CD4-positive, alpha-beta T cell treated with Interferon alpha-2 for 1 hour (primary cell): ENCODE measurements around the gene DMD.
"Not testable (repeated sequence)": the region's sequence is repeated elsewhere in the genome, so short reads cannot be mapped to it uniquely, and the experiment has no call there.

Experiments
- DNase-seq, 2 donors: peaks; one replicate each; pipeline ENCODE4 v3.0.0-alpha.2; 2020 to 2022

Gene DMD

DNA sequence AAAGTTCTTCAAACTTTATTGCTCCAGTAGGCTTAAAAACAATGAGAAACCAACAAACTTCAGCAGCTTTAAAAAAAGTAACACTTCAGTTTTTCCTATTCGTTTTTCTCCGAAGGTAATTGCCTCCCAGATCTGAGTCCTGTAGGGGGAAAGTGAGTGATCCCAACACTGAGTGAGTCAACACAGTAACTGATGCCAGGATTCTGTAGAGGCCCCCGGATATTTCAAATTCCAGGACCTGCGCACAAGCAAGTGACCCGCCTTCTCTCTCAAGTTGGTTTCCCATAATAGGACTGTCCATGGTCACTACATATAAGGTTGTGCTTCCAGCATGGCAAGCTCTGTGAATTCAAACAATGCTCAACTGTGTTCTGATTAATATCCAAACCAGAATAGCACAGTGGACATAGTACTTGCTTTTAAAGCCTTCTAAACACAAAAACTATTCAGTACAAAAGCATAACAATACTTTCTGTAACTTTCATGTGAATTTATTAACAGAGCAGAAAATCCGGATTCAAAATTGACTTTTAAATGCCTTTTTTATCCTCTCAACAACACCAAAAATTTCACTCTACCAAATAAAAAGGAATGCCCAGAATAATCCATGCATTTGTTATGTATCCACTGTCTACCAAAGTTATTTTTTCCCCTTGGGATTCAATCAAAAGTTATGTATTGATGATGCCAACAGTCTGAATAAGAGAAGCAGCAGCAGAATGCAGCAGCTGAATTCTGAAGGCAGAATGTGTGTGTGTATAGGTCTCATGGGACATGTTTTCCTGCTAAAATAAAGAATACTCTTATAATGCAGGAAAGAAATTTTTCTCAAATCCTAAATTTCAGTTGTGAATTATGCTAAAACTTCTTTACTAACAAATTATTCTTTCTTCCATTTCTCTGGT lies at the start of gene DMD:
TSS of gene DMD (minus strand) at position 194 of the 905 bp plus-strand sequence. CDS start 237 bp downstream, outside the sequence.
- no peak for DNase-seq

GRCh38 chrX:33252306-33252825 lies 41.0 kb upstream of the DMD start:
- DNase-seq, result no peak

DNA sequence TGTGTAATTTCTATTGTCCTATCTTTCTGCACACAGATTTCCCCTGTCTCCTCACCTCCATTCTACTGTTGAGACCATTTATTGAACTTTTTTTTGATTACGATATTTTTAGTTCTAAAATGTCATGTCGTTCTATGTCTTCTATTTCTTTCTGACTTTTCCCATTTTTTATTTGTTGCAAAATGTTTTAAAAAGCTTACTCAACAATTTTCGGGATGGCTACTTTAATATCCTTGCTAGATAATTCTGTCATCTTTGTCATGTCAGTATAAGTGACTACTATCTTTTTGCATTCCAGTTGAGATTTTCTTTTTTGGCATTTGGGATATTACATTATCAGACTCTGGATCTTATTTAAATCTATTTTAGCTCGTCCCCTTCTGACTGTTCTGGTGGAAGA lies 7.5 kb upstream of the DMD start:
- no peak for DNase-seq

- DNase-seq, result no peak
These were observed 1.2 kb downstream of the DMD start for GRCh38 chrX:33210156-33210555.

DNA sequence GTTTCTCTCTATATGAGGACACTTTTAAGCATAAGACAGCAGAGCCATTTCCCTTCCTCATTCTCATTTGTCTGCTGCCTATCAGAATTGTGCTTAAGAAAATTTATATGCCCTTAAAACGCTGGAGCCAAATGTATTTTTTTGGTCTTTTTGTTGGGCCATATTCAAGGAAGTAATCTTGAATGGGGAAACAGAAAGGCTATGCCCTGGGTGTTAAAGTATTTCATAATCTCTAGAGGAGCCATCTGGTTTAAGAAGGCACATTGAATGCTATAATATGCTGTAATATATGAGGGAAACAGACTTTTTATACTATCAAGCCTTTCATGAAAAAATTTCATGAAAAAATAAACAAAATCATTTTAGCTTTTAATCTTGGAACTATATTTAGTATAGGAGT lies 4.3 kb downstream of the DMD start:
- DNase-seq, result no peak

DNA sequence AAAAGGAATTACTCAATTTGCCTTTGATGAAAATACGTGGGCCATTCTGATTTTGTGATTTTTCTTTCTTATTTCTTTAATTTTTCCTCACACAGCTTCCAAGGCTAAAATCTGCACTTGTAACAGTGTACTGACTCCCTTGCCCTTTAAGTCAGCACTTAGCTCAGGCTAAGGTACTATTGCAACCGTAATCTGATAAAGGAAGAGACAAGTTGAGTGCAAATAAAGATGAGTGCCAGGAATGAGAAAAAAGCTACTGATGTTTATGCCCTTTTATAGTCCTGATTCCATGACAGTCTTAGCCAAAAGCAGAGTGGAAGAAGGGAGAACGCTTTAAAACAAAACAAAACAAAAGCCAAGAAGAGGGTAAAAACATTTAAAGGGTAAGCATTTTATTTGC lies 6.0 kb downstream of the DMD start:
- no peak for DNase-seq

DNA sequence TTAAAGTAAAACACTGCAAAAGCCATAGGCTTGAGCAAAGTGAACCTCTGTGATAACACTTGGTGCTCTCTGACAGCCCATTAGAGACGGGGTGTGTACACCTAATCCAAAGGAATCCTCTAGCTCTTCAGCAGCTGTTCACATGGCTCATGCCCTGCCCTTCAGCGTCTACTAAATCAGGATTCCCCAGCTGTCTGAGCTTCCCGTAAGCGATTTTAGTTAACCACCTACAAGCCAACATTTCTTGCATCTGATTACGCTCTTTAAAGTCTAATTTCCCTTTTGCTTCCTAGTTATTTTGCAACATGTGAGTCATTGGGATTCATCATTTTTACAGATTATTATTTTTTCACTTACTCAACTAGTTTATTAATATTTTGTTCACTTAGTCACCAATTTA lies 6.5 kb downstream of the DMD start:
- no peak for DNase-seq

GRCh38 chrX:33198561-33199279 lies 12.6 kb downstream of the DMD start:
- DNase-seq, result no peak

DNA sequence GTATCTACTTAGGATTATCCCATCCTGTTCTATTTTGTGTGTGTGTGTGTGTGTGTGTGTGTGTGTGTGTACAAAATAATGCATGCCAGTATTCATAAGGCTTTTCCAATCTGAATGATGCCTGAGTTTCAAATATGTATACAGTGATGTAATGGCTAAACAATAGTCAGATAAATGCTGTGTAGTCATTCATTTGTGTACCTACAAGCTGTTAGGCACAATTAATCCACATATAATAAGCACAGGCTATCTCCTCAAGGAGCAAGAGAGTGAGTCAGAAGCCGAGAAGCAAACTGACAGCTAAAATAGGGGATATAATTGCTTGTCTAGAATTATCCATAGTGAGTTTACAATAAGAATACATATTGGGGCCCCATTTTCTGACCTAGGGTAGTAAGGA lies 15.7 kb downstream of the DMD start:
- no peak for DNase-seq

DNA sequence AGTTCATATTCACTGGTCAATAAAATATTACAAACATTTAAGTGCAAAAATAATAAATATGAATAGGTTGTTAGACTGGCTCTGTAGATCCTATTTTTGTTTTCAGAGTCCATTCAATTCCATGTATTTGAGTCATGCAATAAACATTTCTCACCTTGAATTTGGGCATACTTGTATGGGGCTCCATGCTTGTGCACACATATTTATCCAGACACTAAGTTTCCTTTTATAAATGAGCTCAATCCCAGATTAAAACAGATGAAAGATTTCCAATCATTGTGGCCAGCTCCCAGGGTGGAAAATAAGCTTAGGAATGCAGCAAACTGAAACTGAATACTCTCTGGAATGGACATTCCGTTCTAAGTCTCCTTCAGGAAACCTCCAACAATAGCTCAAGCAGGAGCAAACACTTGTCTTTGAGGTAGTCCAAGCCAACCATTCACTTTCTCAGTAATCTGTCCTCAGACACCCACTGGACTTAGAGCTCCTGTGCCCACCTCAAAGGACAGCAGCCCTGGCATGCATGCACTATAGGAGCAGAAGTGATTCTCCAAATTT lies 16.4 kb downstream of the DMD start:
- DNase-seq, result no peak

DNA sequence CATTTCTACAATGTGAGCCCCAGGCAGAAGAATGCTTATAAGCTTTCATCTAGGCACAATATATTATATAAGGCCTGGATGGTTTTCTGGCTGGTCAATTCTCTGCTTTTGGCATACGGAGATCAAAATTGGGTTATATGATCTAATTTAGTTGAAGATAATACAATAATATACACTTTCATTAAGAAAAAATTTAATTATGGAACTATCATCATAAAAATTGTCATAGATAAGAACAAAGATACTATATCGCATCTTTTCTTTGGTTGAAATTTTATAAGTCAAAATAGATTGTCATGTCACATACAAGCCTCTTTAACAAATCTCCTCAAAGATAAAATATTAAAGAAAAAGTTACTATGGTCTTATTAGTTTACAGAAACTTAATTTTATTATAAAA lies 17.1 kb downstream of the DMD start:
- DNase-seq, result no peak

DNA sequence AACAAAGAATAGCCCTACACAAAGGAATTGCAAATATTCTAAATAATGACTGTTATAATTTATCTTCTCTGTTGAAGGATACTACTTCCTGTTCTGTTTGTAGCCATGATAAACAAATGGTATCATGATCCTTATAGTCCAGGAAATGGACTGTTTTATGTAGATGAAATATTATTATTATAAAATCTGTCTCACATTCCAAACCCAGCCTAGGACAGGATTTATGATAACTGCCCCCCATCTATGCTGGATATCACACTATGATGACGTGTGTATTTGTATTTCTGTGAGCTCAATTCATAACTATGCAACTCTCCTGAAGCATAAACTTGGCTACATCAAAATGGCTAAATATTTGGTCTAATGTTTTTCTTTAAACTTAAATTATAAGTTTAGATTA lies 21.3 kb downstream of the DMD start:
- no peak for DNase-seq

DNA sequence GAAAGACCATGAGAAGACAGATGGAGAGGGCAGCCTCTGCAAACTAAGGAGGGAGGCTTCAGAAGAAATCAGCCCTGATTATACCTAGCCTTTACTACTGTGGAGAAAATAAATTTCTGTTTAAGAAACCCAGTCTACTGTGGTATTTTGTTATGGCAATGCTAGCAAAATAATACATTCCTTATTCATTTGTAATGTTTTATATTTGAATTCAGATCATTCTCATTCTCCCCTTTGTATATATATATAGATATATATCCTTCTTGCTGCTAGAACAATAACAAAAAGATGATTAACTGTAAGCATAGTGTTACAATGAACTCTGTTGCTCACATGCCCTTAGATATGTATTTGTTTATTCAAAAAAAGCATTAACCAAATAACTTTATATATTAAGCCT lies 22.5 kb downstream of the DMD start:
- DNase-seq, result no peak

DNA sequence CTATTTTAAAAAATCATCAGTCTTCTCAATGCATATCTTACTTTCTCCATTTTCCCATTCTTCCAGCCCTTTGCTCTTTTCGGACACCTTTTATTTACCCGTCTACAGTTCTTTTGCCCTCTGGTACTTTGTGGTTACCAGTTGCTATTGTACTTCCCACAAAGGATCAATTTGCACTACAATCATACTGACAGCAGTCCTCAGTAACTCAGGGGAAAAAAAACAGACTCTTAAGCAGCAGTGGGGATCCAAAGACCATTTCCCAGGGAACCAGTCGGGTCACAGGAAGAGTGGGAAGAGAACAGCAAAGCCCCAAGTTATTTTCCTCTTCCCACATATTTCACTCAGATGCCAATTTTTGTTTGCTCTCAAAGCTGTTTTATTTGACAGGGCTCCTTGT lies 23.1 kb downstream of the DMD start:
- no peak for DNase-seq

GRCh38 chrX:33184803-33185202 lies 26.5 kb downstream of the DMD start:
- not testable (repeated sequence) for DNase-seq

DNA sequence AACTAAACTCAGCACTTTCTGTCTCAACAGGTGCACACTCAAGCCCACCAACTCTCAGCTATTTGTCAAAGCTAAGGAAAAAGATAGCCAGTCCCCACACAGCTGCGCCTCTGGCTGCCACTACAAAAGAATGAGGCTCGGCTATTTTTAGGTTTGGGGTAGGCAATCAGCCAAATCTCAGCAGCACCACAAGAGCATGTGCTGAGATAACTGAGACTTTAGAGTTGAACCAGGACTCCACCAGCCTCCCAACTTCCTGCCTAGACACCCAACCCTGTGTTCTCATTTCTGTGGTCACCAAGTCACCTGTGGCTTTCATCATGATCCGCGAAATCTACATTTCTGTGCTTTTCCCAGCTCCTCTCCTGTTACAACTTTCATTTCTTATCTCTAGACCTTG lies 28.0 kb downstream of the DMD start:
- no peak for DNase-seq

DNA sequence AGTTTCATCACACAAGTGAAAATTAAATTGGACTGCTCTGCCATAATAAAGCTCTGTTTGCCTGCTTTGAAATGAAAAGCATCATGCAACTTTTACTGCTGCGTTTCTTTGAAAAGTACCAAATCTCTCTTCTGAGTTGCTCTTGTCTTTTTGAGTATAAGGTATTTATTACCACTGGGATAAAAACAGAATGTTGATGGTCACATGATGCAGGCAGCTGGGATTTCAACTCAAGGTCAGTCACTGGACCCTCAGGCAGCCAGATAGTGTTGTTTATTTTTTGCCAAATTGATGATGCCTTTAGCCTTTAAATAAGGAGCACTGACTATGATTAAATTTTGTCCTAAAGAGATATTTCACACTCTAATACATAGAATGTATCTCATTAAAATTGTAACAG lies 32.7 kb downstream of the DMD start:
- no peak for DNase-seq

- DNase-seq, result no peak
These were observed 33.1 kb downstream of the DMD start for GRCh38 chrX:33178218-33178617.

DNA sequence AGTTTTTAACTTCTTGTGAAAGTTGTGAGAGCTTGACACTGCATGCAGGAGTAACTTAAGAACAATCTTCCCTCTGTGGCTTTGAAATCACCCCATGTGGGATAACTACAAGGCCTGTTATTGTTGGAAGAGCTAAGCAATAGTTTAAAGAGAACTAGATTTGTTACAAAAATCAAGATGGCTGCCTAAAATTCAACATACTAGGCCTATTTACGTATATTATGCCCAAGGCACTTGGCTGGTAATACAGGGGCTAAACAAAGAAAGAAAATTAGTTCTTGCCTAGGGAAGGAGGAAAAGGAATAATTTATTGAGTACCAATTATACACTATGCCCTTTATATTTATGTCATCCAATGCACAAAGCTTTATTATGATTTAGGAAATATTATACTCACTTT lies 36.1 kb downstream of the DMD start:
- no peak for DNase-seq

GRCh38 chrX:33171041-33171440 lies 40.3 kb downstream of the DMD start:
- no peak for DNase-seq

GRCh38 chrX:33161829-33162228 lies 49.5 kb downstream of the DMD start:
- no peak for DNase-seq

- DNase-seq, result no peak
These were observed 51.1 kb downstream of the DMD start for GRCh38 chrX:33160273-33160672.

GRCh38 chrX:33156152-33156726 lies 55.1 kb downstream of the DMD start:
- no peak for DNase-seq
